ENCODE measurements around the gene ANTXRL. TPM values are rescaled to one million over a fixed set of nuclear protein-coding genes. Genes with fewer than 3 reads are reported as not detected.

ANTXRL gene
- total RNA-seq, 3 donors from 2014 or later: not detected

- Histone ChIP-seq H3K4me1 (ENCODE audit: low read depth) (no peaks in the 10 kb centered on the region), H3K36me3 (ENCODE audit: low read depth) (no peaks in the 10 kb centered on the region), H3K9me3 (no peaks in the 10 kb centered on the region), H3K4me3 (no peak overlapping the region)
- no peak for DNase-seq
- TF ChIP-seq CTCF (IDR thresholded peaks at IDR 0.05): no peak
- ATAC-seq: no peak
- intact Hi-C loops (cut with DNase I, micrococcal nuclease): no loop called here
These were observed 36.3 kb upstream of the ANTXRL start for GRCh38 chr10:46250481-46250880.

GRCh38 chr10:46250898-46251856 lies 35.6 kb upstream of the ANTXRL start:
- no peak for TF ChIP-seq CTCF (IDR thresholded peaks at IDR 0.05)
- intact Hi-C loops (cut with DNase I, micrococcal nuclease): no loop called here
- DNase-seq (no peak), ATAC-seq (no peak)
- H3K9me3 ChIP-seq: no peaks in the 10 kb centered on the region
- H3K4me3 ChIP-seq: no peak overlapping the region
- no peaks in the 10 kb centered on the region for H3K4me1 ChIP-seq (ENCODE audit: low read depth)
- H3K36me3 ChIP-seq (ENCODE audit: low read depth): no peaks in the 10 kb centered on the region

- DNase-seq: peak in 1 of 3 donors; percentile 7
- no peaks in the 10 kb centered on the region for H3K36me3 ChIP-seq (ENCODE audit: low read depth)
- H3K4me1 ChIP-seq (ENCODE audit: low read depth): no peaks in the 10 kb centered on the region
- no peak for ATAC-seq
- H3K4me3 ChIP-seq: no peak overlapping the region
- no peaks in the 10 kb centered on the region for H3K9me3 ChIP-seq
- TF ChIP-seq CTCF (IDR thresholded peaks at IDR 0.05): no peak
- intact Hi-C loops (cut with DNase I, micrococcal nuclease): no loop called here
These were observed 34.6 kb upstream of the ANTXRL start for GRCh38 chr10:46251857-46252847.

GRCh38 chr10:46253076-46254006 lies 33.5 kb upstream of the ANTXRL start:
- TF ChIP-seq CTCF (IDR thresholded peaks at IDR 0.05): no peak
- Histone ChIP-seq H3K9me3 (no peaks in the 10 kb centered on the region), H3K4me3 (no peak overlapping the region), H3K4me1 (ENCODE audit: low read depth) (no peaks in the 10 kb centered on the region), H3K36me3 (ENCODE audit: low read depth) (no peaks in the 10 kb centered on the region)
- intact Hi-C loops (cut with DNase I, micrococcal nuclease): no loop called here
- ATAC-seq (no peak), DNase-seq (no peak)

GRCh38 chr10:46254007-46254383 lies 32.8 kb upstream of the ANTXRL start:
- H3K4me3 ChIP-seq: no peak overlapping the region
- intact Hi-C loops (cut with DNase I, micrococcal nuclease): no loop called here
- TF ChIP-seq CTCF (IDR thresholded peaks at IDR 0.05): no peak
- DNase-seq: no peak
- no peak for ATAC-seq
- no peaks in the 10 kb centered on the region for H3K36me3 ChIP-seq (ENCODE audit: low read depth)
- H3K9me3 ChIP-seq: no peaks in the 10 kb centered on the region
- no peaks in the 10 kb centered on the region for H3K4me1 ChIP-seq (ENCODE audit: low read depth)

Measured in mucosa of descending colon (tissue), 3 donors.